GM12878 (cell line): ENCODE data around the gene SYCE3. TPM values are rescaled to one million over a fixed set of nuclear protein-coding genes. Genes with fewer than 3 reads are reported as not detected.

Source experiments
- ESRRA ChIP-seq: IDR thresholded peaks from 2 replicates; pipeline ENCODE4 v1.6.1; 2012; ENCODE audit warnings: mild to moderate bottlenecking, low read length, improper control_type of control experiment
- HDAC6 ChIP-seq: fragments of 200-600 bp; sonication (generic); IDR thresholded peaks from one replicate; pipeline ENCODE4 v1.8.0; 2017; ENCODE audit warnings: antibody characterized with exemption; ENCODE audit not compliant: unreplicated experiment
- POLR2AphosphoS5 ChIP-seq: IDR thresholded peaks from 2 replicates; pipeline ENCODE4 v1.6.1; 2011; ENCODE audit warnings: mild to moderate bottlenecking, low read length, inconsistent platforms
- RELA ChIP-seq: fragments of 450-650 bp; IDR thresholded peaks from 2 replicates; pipeline ENCODE4 v1.8.0; 2014; ENCODE audit warnings: borderline replicate concordance; ENCODE audit not compliant: partially characterized antibody
- SIN3A ChIP-seq: IDR thresholded peaks from 2 replicates; pipeline ENCODE4 v1.6.1; 2012; ENCODE audit warnings: low read depth, low read length, improper control_type of control experiment
- SUPT20H ChIP-seq: IDR thresholded peaks from 2 replicates; pipeline ENCODE4 v1.6.1; 2011; ENCODE audit warnings: low read depth, mild to moderate bottlenecking, low read length, moderate library complexity, borderline replicate concordance; ENCODE audit not compliant: control insufficient read depth
- ZNF207 ChIP-seq: fragments of 450-650 bp; IDR thresholded peaks from 2 replicates; pipeline ENCODE4 v1.6.1; 2014; ENCODE audit warnings: antibody characterized with exemption, mild to moderate bottlenecking, borderline replicate concordance
- ZNF384 ChIP-seq: IDR thresholded peaks from 2 replicates; pipeline ENCODE4 v1.6.1; 2012; ENCODE audit warnings: low read depth, mild to moderate bottlenecking, low read length, improper control_type of control experiment, borderline replicate concordance
- polyA plus RNA-seq, 11 experiments: library from polyadenylated mRNA; depleted of rRNA in 4 of 11; unstranded in 6 of 11; stranded (reverse) in 5 of 11; fragments of >200 nt; fragmentation: Nextera tagmentation in 4 of 11; fragmentation: Illumina TruSeq in 1 of 11; extraction: Ambion mirVana in 4 of 11; extraction: Trizol in 1 of 11; gene quantifications; 1 replicate in 1 of 11; 2 replicates in 10 of 11; pipeline versions ENCODE4 v1.2.1 to v1.2.3, GENCODE V29; 2011 to 2016; ENCODE audit warnings: inconsistent platforms in 2 of 11, missing spikeins in 2 of 11, low read depth in 1 of 11
- total RNA-seq, 4 experiments: library from RNA; depleted of rRNA in 3 of 4; stranded (reverse); fragments of >200 nt in 3 of 4; fragmentation: Illumina TruSeq in 1 of 4; extraction: Trizol in 1 of 4; gene quantifications; 2 replicates each; pipeline versions ENCODE4 v1.2.1 to v1.2.3, GENCODE V29; 2013 to 2021
- TF ChIP-seq, protein P1 (sequence below): IDR thresholded peaks from 2 replicates; pipeline ENCODE4 v1.6.1; 2012; ENCODE audit warnings: low read length, inconsistent platforms
- TF ChIP-seq, protein P2 (sequence below), 3 experiments: IDR thresholded peaks in 2 of 3; conservative IDR thresholded peaks in 1 of 3; 2 replicates each; pipeline ENCODE4 v1.5.1; 2011; ENCODE audit warnings: low read depth in 3 of 3, low read length in 3 of 3, mild to moderate bottlenecking in 3 of 3, control low read depth in 2 of 3, moderate library complexity in 2 of 3, inconsistent platforms in 1 of 3, mixed read lengths in 1 of 3; ENCODE audit not compliant: control insufficient read depth in 2 of 3, insufficient read depth in 1 of 3; ENCODE audit errors: extremely low read depth in 1 of 3
- TF ChIP-seq, protein P3 (sequence below): fragments of 450-650 bp; IDR thresholded peaks from 2 replicates; pipeline ENCODE4 v1.6.1; 2014; ENCODE audit warnings: mild to moderate bottlenecking

SYCE3 gene
- total and polyA plus RNA-seq, 10 of the 15 experiments (the other 5 are each of a cell fraction or from before 2014, with no cell fraction given) = 0.38 to 0.91 (median 0.76) TPM; not detected in 4

DNA sequence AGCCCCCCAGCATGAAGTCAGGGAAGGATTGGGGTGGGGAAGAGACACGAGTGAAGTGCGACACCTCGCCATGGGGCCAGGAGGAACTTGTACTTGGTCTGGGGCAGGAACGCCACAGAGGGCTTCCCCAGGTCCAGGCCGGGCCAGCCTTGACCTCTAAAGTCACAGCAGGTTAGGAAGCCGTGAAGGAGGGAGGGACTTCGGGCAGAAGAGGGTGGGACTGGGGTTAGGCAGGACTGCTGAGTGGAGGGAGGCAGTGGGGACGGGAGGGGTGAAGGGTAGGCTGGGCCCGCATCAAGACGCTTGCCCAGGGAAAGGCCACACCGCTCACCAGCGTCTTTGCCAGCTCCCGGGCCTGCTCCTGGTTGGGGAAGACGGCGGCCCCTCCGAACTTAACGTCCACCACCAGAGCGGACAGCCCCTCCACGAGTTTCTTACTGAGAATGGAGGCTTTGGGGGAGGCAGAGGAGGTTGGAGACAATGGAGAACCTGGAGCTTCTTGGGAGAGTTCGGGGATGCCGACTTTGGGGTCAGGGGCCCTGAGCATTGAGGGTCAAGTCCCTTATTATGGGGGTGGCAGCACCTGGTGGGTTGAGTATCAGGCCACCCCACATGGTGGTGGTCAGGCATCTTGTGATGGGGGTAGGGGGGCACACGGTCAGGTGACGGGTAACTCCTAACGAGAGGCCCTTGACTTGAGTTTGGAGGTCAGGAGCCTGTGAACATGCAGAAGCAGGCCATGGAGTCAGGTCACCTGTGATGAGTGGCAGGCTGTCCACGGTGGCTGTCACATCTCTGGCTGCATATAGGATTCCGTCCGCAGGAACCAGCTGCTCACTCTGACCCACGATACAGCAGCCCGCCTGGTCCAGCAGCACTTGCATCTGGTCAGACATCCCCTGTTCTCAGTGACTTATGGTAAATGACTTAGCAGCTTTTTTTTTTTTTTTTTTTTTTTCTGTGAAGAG lies 35.6 kb downstream of the SYCE3 start (continued):
- TF ChIP-seq, protein P1, sequence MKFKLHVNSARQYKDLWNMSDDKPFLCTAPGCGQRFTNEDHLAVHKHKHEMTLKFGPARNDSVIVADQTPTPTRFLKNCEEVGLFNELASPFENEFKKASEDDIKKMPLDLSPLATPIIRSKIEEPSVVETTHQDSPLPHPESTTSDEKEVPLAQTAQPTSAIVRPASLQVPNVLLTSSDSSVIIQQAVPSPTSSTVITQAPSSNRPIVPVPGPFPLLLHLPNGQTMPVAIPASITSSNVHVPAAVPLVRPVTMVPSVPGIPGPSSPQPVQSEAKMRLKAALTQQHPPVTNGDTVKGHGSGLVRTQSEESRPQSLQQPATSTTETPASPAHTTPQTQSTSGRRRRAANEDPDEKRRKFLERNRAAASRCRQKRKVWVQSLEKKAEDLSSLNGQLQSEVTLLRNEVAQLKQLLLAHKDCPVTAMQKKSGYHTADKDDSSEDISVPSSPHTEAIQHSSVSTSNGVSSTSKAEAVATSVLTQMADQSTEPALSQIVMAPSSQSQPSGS = no peak
- TF ChIP-seq ESRRA (no peak), SIN3A (no peak), HDAC6 (peak; percentile 8), SUPT20H (no peak), RELA (no peak), ZNF207 (no peak), POLR2AphosphoS5 (peak; percentile 81), ZNF384 (no peak)
- TF ChIP-seq, protein P2, sequence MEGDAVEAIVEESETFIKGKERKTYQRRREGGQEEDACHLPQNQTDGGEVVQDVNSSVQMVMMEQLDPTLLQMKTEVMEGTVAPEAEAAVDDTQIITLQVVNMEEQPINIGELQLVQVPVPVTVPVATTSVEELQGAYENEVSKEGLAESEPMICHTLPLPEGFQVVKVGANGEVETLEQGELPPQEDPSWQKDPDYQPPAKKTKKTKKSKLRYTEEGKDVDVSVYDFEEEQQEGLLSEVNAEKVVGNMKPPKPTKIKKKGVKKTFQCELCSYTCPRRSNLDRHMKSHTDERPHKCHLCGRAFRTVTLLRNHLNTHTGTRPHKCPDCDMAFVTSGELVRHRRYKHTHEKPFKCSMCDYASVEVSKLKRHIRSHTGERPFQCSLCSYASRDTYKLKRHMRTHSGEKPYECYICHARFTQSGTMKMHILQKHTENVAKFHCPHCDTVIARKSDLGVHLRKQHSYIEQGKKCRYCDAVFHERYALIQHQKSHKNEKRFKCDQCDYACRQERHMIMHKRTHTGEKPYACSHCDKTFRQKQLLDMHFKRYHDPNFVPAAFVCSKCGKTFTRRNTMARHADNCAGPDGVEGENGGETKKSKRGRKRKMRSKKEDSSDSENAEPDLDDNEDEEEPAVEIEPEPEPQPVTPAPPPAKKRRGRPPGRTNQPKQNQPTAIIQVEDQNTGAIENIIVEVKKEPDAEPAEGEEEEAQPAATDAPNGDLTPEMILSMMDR (IDR thresholded peaks at IDR 0.05 in 2 of 3, conservative IDR thresholded peaks at IDR 0.05 in 1 of 3; ENCODE audit: control insufficient read depth in 2 of 3, extremely low read depth in 1 of 3, insufficient read depth in 1 of 3, low read depth in 3 of 3, low read length in 3 of 3) = no peak
- TF ChIP-seq, protein P3, sequence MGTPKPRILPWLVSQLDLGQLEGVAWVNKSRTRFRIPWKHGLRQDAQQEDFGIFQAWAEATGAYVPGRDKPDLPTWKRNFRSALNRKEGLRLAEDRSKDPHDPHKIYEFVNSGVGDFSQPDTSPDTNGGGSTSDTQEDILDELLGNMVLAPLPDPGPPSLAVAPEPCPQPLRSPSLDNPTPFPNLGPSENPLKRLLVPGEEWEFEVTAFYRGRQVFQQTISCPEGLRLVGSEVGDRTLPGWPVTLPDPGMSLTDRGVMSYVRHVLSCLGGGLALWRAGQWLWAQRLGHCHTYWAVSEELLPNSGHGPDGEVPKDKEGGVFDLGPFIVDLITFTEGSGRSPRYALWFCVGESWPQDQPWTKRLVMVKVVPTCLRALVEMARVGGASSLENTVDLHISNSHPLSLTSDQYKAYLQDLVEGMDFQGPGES = no peak
